ENCODE results near the gene ATP2B1. TPM values are rescaled to one million over a fixed set of nuclear protein-coding genes. Genes with fewer than 3 reads are reported as not detected.

The ATP2B1 gene
- total RNA-seq, 1 donor from 2014 or later, result 21.4 TPM

DNA sequence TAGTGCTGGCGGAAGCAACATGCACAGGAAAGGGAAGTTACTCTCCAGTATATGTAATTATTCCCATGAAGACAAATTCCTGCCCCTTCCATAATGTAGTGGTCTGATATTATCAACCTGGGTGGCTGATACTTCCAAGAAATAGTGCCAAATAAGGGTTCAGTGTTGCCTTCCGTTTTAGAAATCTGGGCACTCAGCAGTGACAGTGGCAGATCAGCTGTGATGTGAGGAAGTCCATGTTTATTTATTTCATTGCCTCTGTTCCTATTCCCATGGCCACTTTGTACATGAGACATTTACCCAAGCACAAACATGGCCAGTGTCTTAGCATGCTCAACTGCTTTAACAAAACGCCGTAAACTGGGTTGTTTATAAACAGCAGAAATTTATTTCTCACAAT, 162.5 kb downstream of the ATP2B1 start:
- H3K27ac Mint-ChIP-seq, result no peak overlapping the region
- H3K36me3 Mint-ChIP-seq (ENCODE audit: low read depth), result no peaks in the 10 kb centered on the region
- no peak overlapping the region for H3K4me3 Mint-ChIP-seq
- intact Hi-C loops (cut with micrococcal nuclease), result loop anchor here (10.0 kb wide), 2 partner anchors 629 to 709 kb away; no protein-coding TSS in a partner anchor
- no peaks in the 10 kb centered on the region for H3K27me3 Mint-ChIP-seq (ENCODE audit: insufficient read depth)
- no peaks in the 10 kb centered on the region for H3K9me3 Mint-ChIP-seq
- H3K4me1 Mint-ChIP-seq (ENCODE audit: low read depth), result peaks cover 10% of the 10 kb centered on the region
- no peak for DNase-seq (ENCODE audit: low spot score)

DNA sequence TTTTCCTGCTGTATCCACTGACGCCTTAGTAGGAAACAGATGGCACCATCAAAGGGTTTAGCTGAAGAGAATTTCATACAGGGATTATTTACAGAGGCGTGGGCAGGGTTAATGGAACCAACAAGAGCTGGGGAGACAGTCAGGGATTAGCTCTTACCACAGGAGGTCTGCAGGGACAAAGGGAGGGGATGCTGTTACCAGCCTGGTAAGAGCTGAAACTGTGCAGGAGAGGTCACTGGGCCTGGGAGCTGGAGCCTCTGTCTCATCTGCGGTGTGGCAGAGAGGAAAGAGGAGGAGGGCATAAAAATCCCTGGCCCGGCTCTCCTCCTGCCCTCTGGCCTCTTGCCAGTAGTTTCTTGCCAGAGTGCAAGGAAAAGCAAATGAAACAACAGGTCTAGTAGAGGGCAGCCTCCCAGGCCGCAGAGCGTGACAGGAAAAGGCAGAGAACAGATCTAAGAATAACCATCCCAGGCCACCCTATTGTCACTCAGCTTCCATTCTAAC, 163.9 kb downstream of the ATP2B1 start:
- Mint-ChIP-seq H3K4me3 (no peak overlapping the region), H3K36me3 (ENCODE audit: low read depth) (no peaks in the 10 kb centered on the region), H3K9me3 (no peaks in the 10 kb centered on the region), H3K27ac (no peak overlapping the region), H3K4me1 (ENCODE audit: low read depth) (peaks cover 10% of the 10 kb centered on the region), H3K27me3 (ENCODE audit: insufficient read depth) (no peaks in the 10 kb centered on the region)
- intact Hi-C loops (cut with micrococcal nuclease), result loop anchor here (5.0 to 10.0 kb wide), 4 partner anchors 318 to 710 kb away; no protein-coding TSS in a partner anchor
- DNase-seq (ENCODE audit: low spot score), result no peak

DNA sequence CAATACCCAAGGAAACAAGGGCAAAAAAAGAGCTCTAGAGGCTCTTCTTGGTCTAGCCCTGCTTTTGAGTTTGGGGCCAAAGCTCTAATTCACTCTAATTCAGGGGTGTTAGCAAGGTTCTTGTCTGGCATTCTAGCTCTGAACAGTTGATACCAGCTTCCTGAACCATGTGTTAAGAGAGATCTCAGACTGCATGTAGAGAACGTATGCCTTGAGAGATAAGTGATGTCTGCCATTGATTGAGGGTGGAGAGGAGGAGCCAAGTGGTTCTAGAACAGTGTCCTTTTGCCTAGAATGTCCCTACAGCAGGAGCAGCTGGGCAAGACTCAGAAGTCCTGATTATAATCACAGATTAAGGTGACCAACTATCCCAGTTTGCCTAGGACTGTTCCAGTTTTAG, 164.6 kb downstream of the ATP2B1 start:
- H3K9me3 Mint-ChIP-seq, result no peaks in the 10 kb centered on the region
- H3K27me3 Mint-ChIP-seq (ENCODE audit: insufficient read depth), result no peaks in the 10 kb centered on the region
- no peak overlapping the region for H3K4me3 Mint-ChIP-seq
- peaks cover 10% of the 10 kb centered on the region for H3K4me1 Mint-ChIP-seq (ENCODE audit: low read depth)
- H3K27ac Mint-ChIP-seq, result no peak overlapping the region
- H3K36me3 Mint-ChIP-seq (ENCODE audit: low read depth), result no peaks in the 10 kb centered on the region
- intact Hi-C loops (cut with micrococcal nuclease), result loop anchor here (5.0 to 10.0 kb wide), 4 partner anchors 318 to 711 kb away; no protein-coding TSS in a partner anchor
- no peak for DNase-seq (ENCODE audit: low spot score)

DNA sequence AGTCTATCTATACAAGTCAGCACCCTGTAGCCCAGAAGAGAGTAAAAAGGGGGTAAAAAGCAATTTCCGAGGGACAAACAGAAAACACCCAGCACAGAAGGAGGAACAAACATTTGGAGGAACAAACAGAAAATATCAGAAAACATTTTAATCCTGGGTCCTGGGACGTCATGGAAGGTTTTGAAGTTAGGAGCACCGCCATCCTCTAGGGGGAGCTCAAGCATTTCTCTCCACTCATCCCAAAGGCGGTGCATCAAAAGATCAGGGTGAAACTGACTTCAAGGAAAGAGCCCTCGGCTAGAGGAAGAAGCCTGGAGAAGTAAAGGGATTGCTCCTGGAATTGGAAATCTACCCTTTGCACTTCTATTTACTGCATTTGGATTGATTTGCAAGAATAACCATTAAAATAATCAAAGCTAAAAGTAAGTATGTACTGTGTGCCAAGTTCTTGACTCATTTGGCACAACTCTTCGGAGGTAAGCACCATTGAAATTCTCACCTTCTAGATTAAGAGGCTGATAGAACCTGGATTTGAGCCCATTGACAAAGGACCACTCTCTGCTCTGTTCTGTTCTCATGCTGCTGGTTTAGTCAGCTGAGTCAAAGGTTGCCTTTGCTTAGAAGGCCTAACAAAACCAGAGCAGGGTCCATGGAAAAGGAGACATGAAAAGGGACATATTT, 165.6 kb downstream of the ATP2B1 start:
- H3K4me1 Mint-ChIP-seq (ENCODE audit: low read depth), result peaks cover 10% of the 10 kb centered on the region
- peak; percentile 43 for DNase-seq (ENCODE audit: low spot score)
- no peaks in the 10 kb centered on the region for H3K9me3 Mint-ChIP-seq
- H3K27ac Mint-ChIP-seq, result no peak overlapping the region
- H3K27me3 Mint-ChIP-seq (ENCODE audit: insufficient read depth), result no peaks in the 10 kb centered on the region
- no peak overlapping the region for H3K4me3 Mint-ChIP-seq
- intact Hi-C loops (cut with micrococcal nuclease), result loop anchor here (1.0 to 10.0 kb wide), 9 partner anchors 166 to 1416 kb away; partner anchors contain the start of gene ATP2B1
- H3K36me3 Mint-ChIP-seq (ENCODE audit: low read depth), result no peaks in the 10 kb centered on the region

DNA sequence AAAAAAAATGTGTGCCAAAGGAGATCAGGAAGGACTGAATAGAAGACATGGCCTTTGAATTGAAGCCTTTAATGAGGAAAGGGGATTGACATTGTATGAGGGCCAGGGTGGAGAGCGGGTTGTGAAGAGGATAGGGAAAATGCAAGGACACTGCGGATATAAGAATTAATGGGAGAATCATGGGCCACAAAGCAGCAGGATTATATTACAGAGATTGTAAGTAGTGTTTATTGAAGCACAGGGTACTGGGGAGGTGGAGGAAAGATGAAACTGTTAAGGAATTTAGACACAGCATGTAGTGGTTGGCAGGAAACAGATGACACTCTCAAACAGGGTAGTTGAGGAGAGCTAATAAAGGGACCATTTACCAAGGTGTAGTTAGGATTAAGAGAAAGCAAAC, 166.4 kb downstream of the ATP2B1 start:
- H3K4me1 Mint-ChIP-seq (ENCODE audit: low read depth), result peaks cover 10% of the 10 kb centered on the region
- DNase-seq (ENCODE audit: low spot score), result no peak
- H3K36me3 Mint-ChIP-seq (ENCODE audit: low read depth), result no peaks in the 10 kb centered on the region
- no peaks in the 10 kb centered on the region for H3K27me3 Mint-ChIP-seq (ENCODE audit: insufficient read depth)
- H3K9me3 Mint-ChIP-seq, result no peaks in the 10 kb centered on the region
- H3K27ac Mint-ChIP-seq, result peak overlapping the region; percentile 17
- H3K4me3 Mint-ChIP-seq, result no peak overlapping the region
- intact Hi-C loops (cut with micrococcal nuclease), result loop anchor here (2.0 to 10.0 kb wide), 6 partner anchors 167 to 1313 kb away; partner anchors contain the start of gene ATP2B1

DNA sequence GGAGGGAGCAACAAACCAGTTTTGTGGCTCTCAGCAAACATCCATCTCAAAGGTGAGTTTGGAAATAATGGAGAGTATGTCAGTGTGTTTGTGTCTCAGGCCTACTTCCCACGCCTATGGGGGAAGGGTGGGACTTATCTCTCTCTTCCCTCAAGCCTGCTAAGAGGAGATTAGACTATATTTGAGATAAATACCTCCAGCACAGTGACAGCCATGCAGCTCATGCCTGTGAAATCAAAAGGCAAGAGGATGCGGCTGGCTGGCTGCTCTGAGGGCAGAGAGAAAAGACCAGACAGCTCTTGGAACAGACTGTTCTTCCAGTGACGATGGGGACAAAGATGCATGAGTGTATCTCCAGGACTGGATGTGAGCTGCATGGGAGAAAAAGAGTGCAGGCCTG, 168.1 kb downstream of the ATP2B1 start:
- no peak overlapping the region for H3K27ac Mint-ChIP-seq
- no peaks in the 10 kb centered on the region for H3K9me3 Mint-ChIP-seq
- peaks cover 10% of the 10 kb centered on the region for H3K4me1 Mint-ChIP-seq (ENCODE audit: low read depth)
- DNase-seq (ENCODE audit: low spot score), result no peak
- no peak overlapping the region for H3K4me3 Mint-ChIP-seq
- H3K27me3 Mint-ChIP-seq (ENCODE audit: insufficient read depth), result no peaks in the 10 kb centered on the region
- intact Hi-C loops (cut with micrococcal nuclease), result loop anchor here (5.0 to 10.0 kb wide), 4 partner anchors 322 to 714 kb away; no protein-coding TSS in a partner anchor
- H3K36me3 Mint-ChIP-seq (ENCODE audit: low read depth), result no peaks in the 10 kb centered on the region

DNA sequence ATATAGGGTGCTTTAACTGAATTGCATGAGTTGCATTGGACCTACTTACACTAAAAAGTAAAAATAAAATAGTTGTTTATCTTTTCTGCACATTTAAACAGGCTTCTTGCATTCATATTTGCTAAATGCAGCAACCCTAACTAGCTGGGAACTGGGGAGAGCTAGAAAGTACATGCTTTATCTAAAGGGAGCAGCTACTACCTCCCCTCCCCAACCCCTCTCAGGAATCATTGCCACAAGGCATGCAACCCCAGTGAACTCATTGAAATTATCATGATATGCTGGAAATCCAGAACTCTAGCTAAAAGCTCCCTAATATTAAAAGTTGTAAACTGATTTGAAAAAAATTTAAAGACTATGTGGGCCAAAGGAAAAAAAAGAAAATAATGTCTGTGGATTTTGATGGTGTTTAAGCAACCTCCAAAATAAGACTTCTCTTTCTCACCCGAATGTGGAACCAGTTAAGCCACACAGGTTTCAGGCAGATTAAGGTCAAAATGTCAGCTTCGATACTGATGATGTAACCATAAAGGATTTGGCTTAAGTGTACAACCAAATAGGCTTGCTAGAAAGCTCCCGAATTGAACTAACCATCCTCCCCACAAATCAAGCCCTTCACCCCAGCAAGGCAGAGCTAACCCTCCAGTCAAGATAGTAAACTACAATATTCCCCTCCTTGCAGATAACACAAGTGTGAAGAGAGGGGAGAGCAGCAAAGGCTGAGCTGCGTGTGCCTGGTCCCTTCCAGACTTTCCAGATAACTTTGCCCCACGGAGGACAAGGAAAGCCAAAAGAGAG, 169.0 kb downstream of the ATP2B1 start:
- no peak overlapping the region for H3K4me3 Mint-ChIP-seq

DNA sequence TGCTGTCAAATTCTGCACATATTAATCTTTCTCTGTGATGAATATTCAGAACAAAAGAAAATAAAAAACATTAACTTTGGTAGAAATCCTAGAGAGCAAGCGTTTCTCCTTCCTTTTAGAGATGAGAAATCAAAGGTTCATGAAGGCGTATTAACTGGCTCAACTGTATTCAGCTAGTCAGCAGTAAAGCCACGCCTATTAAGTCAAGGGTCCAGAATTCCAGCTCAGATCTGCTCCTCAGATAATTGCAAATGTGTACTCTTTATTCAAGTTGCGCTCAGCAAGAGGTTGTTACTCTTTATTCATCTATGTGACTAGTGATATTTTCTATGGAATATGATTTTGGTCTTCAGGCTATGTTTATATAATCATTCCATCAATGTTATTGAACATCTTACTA, 169.7 kb downstream of the ATP2B1 start:
- Mint-ChIP-seq H3K27me3 (ENCODE audit: insufficient read depth) (no peaks in the 10 kb centered on the region), H3K4me3 (no peak overlapping the region), H3K9me3 (no peaks in the 10 kb centered on the region), H3K36me3 (ENCODE audit: low read depth) (no peaks in the 10 kb centered on the region), H3K27ac (no peak overlapping the region), H3K4me1 (ENCODE audit: low read depth) (peaks cover 10% of the 10 kb centered on the region)
- intact Hi-C loops (cut with micrococcal nuclease), result no loop called here
- no peak for DNase-seq (ENCODE audit: low spot score)

More for the DNA sequence above, 169.0 kb downstream of the ATP2B1 start:
- peaks cover 10% of the 10 kb centered on the region for H3K4me1 Mint-ChIP-seq (ENCODE audit: low read depth)
- no peaks in the 10 kb centered on the region for H3K27me3 Mint-ChIP-seq (ENCODE audit: insufficient read depth)
- H3K27ac Mint-ChIP-seq, result no peak overlapping the region
- H3K36me3 Mint-ChIP-seq (ENCODE audit: low read depth), result no peaks in the 10 kb centered on the region
- no peaks in the 10 kb centered on the region for H3K9me3 Mint-ChIP-seq
- no peak for DNase-seq (ENCODE audit: low spot score)
- intact Hi-C loops (cut with micrococcal nuclease), result loop anchor here (5.0 to 10.0 kb wide), 4 partner anchors 323 to 715 kb away; no protein-coding TSS in a partner anchor

Other genes with a start within 250 kb of the ATP2B1 start
- gene GALNT4, start 184.0 kb downstream of the ATP2B1 start, total RNA-seq, result 8.7 TPM in 2 replicates
- gene POC1B, start 182.8 kb downstream of the ATP2B1 start, total RNA-seq, result 22.0 and 22.6 TPM in 2 replicates

All from activated T-helper 1 cell treated with anti-CD3 and anti-CD28 coated beads, Interleukin-12 subunit alpha, Interleukin-12 subunit beta, Interleukin-2, Interleukin-4 antibody, amounts not matched to agents 30 ng/mL and 10 ng/mL and 1 ng/mL, durations not matched to agents 14 hours and 24 hours and 36 hours (primary cell).